ENCODE data around the gene CUX1.

GRCh38 chr7:102261451-102261850 lies 444.0 kb downstream of the CUX1 start:
- TF ChIP-seq CTCF (conservative IDR thresholded peaks at IDR 0.05 in 1 of 2, IDR thresholded peaks at IDR 0.05 in 1 of 2; ENCODE audit: low read depth in 1 of 2, low read length in 2 of 2) (no peak), EZH2 (IDR thresholded peaks at IDR 0.05; ENCODE audit: low read length, missing control alignments) (no peak)

All from fibroblast of lung (primary cell).